GM12873 (cell line): ENCODE data around the gene CARHSP1.

ENCODE experiments used
- CTCF ChIP-seq: IDR thresholded peaks from 2 replicates; pipeline ENCODE4 v1.5.1; 2012; ENCODE audit warnings: low read depth, mild to moderate bottlenecking, moderate library complexity, low read length, control low read depth; ENCODE audit not compliant: insufficient read depth; ENCODE audit errors: missing control alignments

Gene CARHSP1

GRCh38 chr16:8853150-8853549 lies 15.7 kb downstream of the CARHSP1 start:
- TF ChIP-seq CTCF, result no peak

GRCh38 chr16:8852534-8852933 lies 16.3 kb downstream of the CARHSP1 start:
- no peak for TF ChIP-seq CTCF

GRCh38 chr16:8851761-8852403 lies 16.9 kb downstream of the CARHSP1 start:
- TF ChIP-seq CTCF, result no peak

GRCh38 chr16:8850279-8850885 lies 18.4 kb downstream of the CARHSP1 start:
- no peak for TF ChIP-seq CTCF

GRCh38 chr16:8849411-8850011 lies 19.3 kb downstream of the CARHSP1 start:
- TF ChIP-seq CTCF, result no peak

GRCh38 chr16:8848939-8849391 lies 19.8 kb downstream of the CARHSP1 start:
- TF ChIP-seq CTCF, result no peak

- no peak for TF ChIP-seq CTCF
Observed at GRCh38 chr16:8848231-8848938, 20.4 kb downstream of the CARHSP1 start.
